Neural cell (in vitro differentiated cells): ENCODE measurements around the gene CRYGA. TPM values are rescaled to one million over a fixed set of nuclear protein-coding genes. Genes with fewer than 3 reads are reported as not detected.

Experiments used
- H2AFZ ChIP-seq: fragments of 200-600, 300-800 bp; sonication (generic), shearing (Covaris generic); 2 replicates; pipeline ENCODE4 v1.6.0; 2014; ENCODE audit warnings: low read depth, mild to moderate bottlenecking, antibody characterized with exemption, low read length, moderate library complexity
- H3F3A ChIP-seq: fragments of 200-600 bp; shearing (Covaris generic); 2 replicates; pipeline ENCODE4 v1.6.1; 2016; ENCODE audit warnings: mild to moderate bottlenecking, moderate library complexity, mixed read lengths, antibody characterized with exemption, low read length; ENCODE audit not compliant: insufficient read depth, poor library complexity, severe bottlenecking
- H3K27ac ChIP-seq: fragments of 200-600, 300-800 bp; sonication (generic), shearing (Covaris generic); 2 replicates; pipeline ENCODE4 v1.5.1; 2014; ENCODE audit warnings: mild to moderate bottlenecking, low read length, moderate library complexity
- H3K27me3 ChIP-seq: fragments of 300-800, 200-600 bp; sonication (generic), shearing (Covaris generic); 2 replicates; pipeline ENCODE4 v1.6.0; 2014; ENCODE audit warnings: mild to moderate bottlenecking, low read depth, low read length, moderate library complexity; ENCODE audit not compliant: insufficient read depth
- H3K36me3 ChIP-seq: fragments of 300-800, 200-600 bp; sonication (generic), shearing (Covaris generic); 2 replicates; pipeline ENCODE4 v1.5.1; 2014; ENCODE audit warnings: mild to moderate bottlenecking, antibody characterized with exemption, low read length, moderate library complexity; ENCODE audit not compliant: insufficient read depth
- H3K4me2 ChIP-seq: fragments of 300-800, 200-600 bp; sonication (generic), shearing (Covaris generic); 2 replicates; pipeline ENCODE4 v1.6.0; 2014; ENCODE audit warnings: mild to moderate bottlenecking, low read length
- H3K4me3 ChIP-seq: fragments of 300-800, 200-600 bp; sonication (generic), shearing (Covaris generic); 2 replicates; pipeline ENCODE4 v1.5.1; 2014; ENCODE audit warnings: mild to moderate bottlenecking, low read length, moderate library complexity
- H3K79me2 ChIP-seq: fragments of 200-600 bp; shearing (Covaris generic); replicated peaks from 2 replicates; pipeline ENCODE4 v1.6.0; 2014; ENCODE audit warnings: mild to moderate bottlenecking, low read length, moderate library complexity; ENCODE audit not compliant: insufficient read depth
- H3K9ac ChIP-seq: fragments of 300-800, 200-600 bp; sonication (generic), shearing (Covaris generic); 2 replicates; pipeline ENCODE4 v1.6.1; 2016; ENCODE audit warnings: mild to moderate bottlenecking, low read length, mixed read lengths
- H3K9me2 ChIP-seq: fragments of 200-600 bp; shearing (Covaris generic); 2 replicates; pipeline ENCODE4 v1.6.1; 2016; ENCODE audit warnings: mild to moderate bottlenecking, low read length, mixed read lengths; ENCODE audit not compliant: insufficient read depth
- H3K9me3 ChIP-seq: fragments of 200-600, 300-800 bp; sonication (generic), shearing (Covaris generic); 2 replicates; pipeline ENCODE4 v1.6.1; 2016; ENCODE audit warnings: mild to moderate bottlenecking, mixed run types, low read length, moderate library complexity, mixed read lengths
- H4K20me1 ChIP-seq: fragments of 200-600 bp; shearing (Covaris generic); 2 replicates; pipeline ENCODE4 v1.6.1; 2016; ENCODE audit warnings: mild to moderate bottlenecking, mixed run types; ENCODE audit not compliant: insufficient read depth
- CTCF ChIP-seq: fragments of 450-650 bp; IDR thresholded peaks from 2 replicates; pipeline ENCODE4 v1.5.1; 2014; ENCODE audit warnings: antibody characterized with exemption, mild to moderate bottlenecking, moderate library complexity; ENCODE audit not compliant: poor library complexity, severe bottlenecking
- EP300 ChIP-seq: fragments of 450-650 bp; conservative IDR thresholded peaks from 2 replicates; pipeline ENCODE4 v1.6.1; 2014; ENCODE audit warnings: antibody characterized with exemption, mild to moderate bottlenecking, moderate library complexity; ENCODE audit not compliant: poor library complexity, severe bottlenecking
- EZH2 ChIP-seq: fragments of 200-600, 300-800 bp; shearing (Covaris generic), sonication (generic); IDR thresholded peaks from 2 replicates; pipeline ENCODE4 v1.6.1; 2014; ENCODE audit warnings: antibody characterized with exemption, low read length, borderline replicate concordance, mild to moderate bottlenecking; ENCODE audit not compliant: insufficient read depth, poor library complexity, severe bottlenecking
- MXI1 ChIP-seq: fragments of 450-650 bp; conservative IDR thresholded peaks from 2 replicates; pipeline ENCODE4 v1.6.1; 2014; ENCODE audit warnings: antibody characterized with exemption, mild to moderate bottlenecking; ENCODE audit not compliant: poor library complexity, severe bottlenecking
- POLR2AphosphoS5 ChIP-seq: IDR thresholded peaks from 2 replicates; pipeline ENCODE4 v1.6.1; 2012
- RAD21 ChIP-seq: fragments of 450-650 bp; conservative IDR thresholded peaks from 2 replicates; pipeline ENCODE4 v1.6.1; 2014; ENCODE audit warnings: antibody characterized with exemption, mild to moderate bottlenecking, moderate library complexity
- SMC3 ChIP-seq: fragments of 450-650 bp; conservative IDR thresholded peaks from 2 replicates; pipeline ENCODE4 v1.6.1; 2014; ENCODE audit warnings: antibody characterized with exemption, mild to moderate bottlenecking, moderate library complexity; ENCODE audit not compliant: poor library complexity
- TAF1 ChIP-seq: IDR thresholded peaks from 2 replicates; pipeline ENCODE4 v1.6.1; 2012; ENCODE audit warnings: low read depth
- polyA plus RNA-seq: library from polyadenylated mRNA; depleted of rRNA; stranded (reverse); fragments of >200 nt; gene quantifications from 2 replicates; pipeline ENCODE4 v1.2.3, GENCODE V29; 2014
- TF ChIP-seq, protein P1 (sequence below): IDR thresholded peaks from 2 replicates; pipeline ENCODE4 v1.6.1; 2012; ENCODE audit warnings: borderline replicate concordance

CRYGA gene
- polyA plus RNA-seq, 1 donor from 2014 or later = not detected

- no peaks in the 10 kb centered on the region for H3K27me3 ChIP-seq
- H3K9me2 ChIP-seq = no peaks in the 10 kb centered on the region
- no peaks in the 10 kb centered on the region for H3K36me3 ChIP-seq
- no peak within 1 kb of the TSS for H3K27ac ChIP-seq
- H3K4me3 ChIP-seq = no peak within 1 kb of the TSS
- no peaks in the 10 kb centered on the region for H3K79me2 ChIP-seq
- no peak within 1 kb of the TSS for H3K9ac ChIP-seq
- H2AFZ ChIP-seq = no peak within 1 kb of the TSS
- no peaks in the 10 kb centered on the region for H4K20me1 ChIP-seq
- no peaks in the 10 kb centered on the region for H3K9me3 ChIP-seq
- TF ChIP-seq EZH2 = no peak
- TF ChIP-seq RAD21 = no peak
- TF ChIP-seq POLR2AphosphoS5 = no peak
- no peak for TF ChIP-seq EP300
- no peak for TF ChIP-seq SMC3
- no peak for TF ChIP-seq CTCF
- no peak for TF ChIP-seq MXI1
- no peak for TF ChIP-seq TAF1
- TF ChIP-seq, protein P1, sequence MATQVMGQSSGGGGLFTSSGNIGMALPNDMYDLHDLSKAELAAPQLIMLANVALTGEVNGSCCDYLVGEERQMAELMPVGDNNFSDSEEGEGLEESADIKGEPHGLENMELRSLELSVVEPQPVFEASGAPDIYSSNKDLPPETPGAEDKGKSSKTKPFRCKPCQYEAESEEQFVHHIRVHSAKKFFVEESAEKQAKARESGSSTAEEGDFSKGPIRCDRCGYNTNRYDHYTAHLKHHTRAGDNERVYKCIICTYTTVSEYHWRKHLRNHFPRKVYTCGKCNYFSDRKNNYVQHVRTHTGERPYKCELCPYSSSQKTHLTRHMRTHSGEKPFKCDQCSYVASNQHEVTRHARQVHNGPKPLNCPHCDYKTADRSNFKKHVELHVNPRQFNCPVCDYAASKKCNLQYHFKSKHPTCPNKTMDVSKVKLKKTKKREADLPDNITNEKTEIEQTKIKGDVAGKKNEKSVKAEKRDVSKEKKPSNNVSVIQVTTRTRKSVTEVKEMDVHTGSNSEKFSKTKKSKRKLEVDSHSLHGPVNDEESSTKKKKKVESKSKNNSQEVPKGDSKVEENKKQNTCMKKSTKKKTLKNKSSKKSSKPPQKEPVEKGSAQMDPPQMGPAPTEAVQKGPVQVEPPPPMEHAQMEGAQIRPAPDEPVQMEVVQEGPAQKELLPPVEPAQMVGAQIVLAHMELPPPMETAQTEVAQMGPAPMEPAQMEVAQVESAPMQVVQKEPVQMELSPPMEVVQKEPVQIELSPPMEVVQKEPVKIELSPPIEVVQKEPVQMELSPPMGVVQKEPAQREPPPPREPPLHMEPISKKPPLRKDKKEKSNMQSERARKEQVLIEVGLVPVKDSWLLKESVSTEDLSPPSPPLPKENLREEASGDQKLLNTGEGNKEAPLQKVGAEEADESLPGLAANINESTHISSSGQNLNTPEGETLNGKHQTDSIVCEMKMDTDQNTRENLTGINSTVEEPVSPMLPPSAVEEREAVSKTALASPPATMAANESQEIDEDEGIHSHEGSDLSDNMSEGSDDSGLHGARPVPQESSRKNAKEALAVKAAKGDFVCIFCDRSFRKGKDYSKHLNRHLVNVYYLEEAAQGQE = no peak
- no peaks in the 10 kb centered on the region for H3F3A ChIP-seq
- no peak within 1 kb of the TSS for H3K4me2 ChIP-seq
Measured at GRCh38 chr2:208129744-208130711, 33.4 kb downstream of the CRYGA start, which contains the start of gene CRYGC. TSS of gene CRYGC (minus strand) at chr2:208129828. CDS start at chr2:208129792, 36 bp downstream.

GRCh38 chr2:208128136-208128535 is 35.3 kb downstream of the CRYGA start:
- Histone ChIP-seq H3K9ac (no peak overlapping the region), H3K4me3 (no peak overlapping the region), H3K27me3 (no peaks in the 10 kb centered on the region), H3K36me3 (no peaks in the 10 kb centered on the region), H3F3A (no peaks in the 10 kb centered on the region), H3K27ac (no peak overlapping the region), H3K9me3 (no peaks in the 10 kb centered on the region), H4K20me1 (no peaks in the 10 kb centered on the region), H3K9me2 (no peaks in the 10 kb centered on the region), H3K79me2 (no peaks in the 10 kb centered on the region), H2AFZ (no peak overlapping the region), H3K4me2 (no peak overlapping the region)
- TF ChIP-seq SMC3 (no peak), POLR2AphosphoS5 (no peak), TAF1 (no peak), RAD21 (no peak), CTCF (no peak), EZH2 (no peak), MXI1 (no peak), EP300 (no peak)
- TF ChIP-seq, protein P1 = no peak
